Mononuclear cell (primary cell): ENCODE measurements around the gene DACH1. TPM values are rescaled to one million over a fixed set of nuclear protein-coding genes. Genes with fewer than 3 reads are reported as not detected.
"Not testable (repeated sequence)": the region's sequence is repeated elsewhere in the genome, so short reads cannot be mapped to it uniquely, and the experiment has no call there.

Experiments used
- H3K27me3 ChIP-seq: 2 replicates; pipeline ENCODE4 v1.6.0; 2011; ENCODE audit warnings: low read length, control low read depth; ENCODE audit not compliant: insufficient read depth
- H3K4me1 ChIP-seq: 2 replicates; pipeline ENCODE4 v1.5.1; 2011; ENCODE audit warnings: mild to moderate bottlenecking, low read length, control low read depth; ENCODE audit not compliant: insufficient read depth
- H3K4me3 ChIP-seq: 2 replicates; pipeline ENCODE4 v1.5.1; 2011; ENCODE audit warnings: mild to moderate bottlenecking, low read length, moderate library complexity
- H3K9me3 ChIP-seq: 2 replicates; pipeline ENCODE4 v1.5.1; 2011; ENCODE audit warnings: low read depth, mild to moderate bottlenecking, control low read depth, low read length
- total RNA-seq: library from RNA; depleted of rRNA; stranded (reverse); fragments of >200 nt; gene quantifications from one replicate; pipeline ENCODE4 v1.2.3, GENCODE V29; 2012

Gene DACH1
- total RNA-seq, 1 donor = 0.42 TPM

DNA sequence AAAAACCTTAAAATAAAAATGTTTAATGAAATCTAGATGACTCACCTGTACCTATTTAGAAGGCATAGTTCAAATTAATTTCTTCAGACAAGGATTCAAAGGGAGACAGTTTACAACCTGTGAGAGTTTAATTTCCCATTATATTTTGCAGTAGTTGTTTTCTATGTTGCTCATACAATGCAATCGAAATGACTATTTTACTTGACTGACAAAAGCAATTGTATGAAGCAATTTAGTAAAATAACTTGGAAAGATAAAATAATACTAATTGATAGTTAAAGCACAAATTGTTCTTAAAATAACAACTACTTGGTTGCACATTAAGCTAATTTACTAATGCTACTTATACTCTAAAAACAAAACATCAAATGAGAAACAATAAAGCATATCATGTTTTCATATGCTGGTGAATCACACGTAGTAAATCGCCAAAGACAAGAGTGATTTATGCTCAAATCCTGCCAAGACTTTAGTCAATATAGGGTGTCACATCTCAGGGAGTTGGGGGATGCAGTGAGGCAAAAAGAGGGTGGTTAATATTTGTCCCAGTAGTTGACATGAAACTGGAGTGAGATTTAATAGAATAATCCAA is 6.4 kb downstream of the DACH1 start:
- Histone ChIP-seq H3K9me3 (no peaks in the 10 kb centered on the region), H3K4me1 (no peaks in the 10 kb centered on the region), H3K27me3 (peaks cover 4% of the 10 kb centered on the region), H3K4me3 (no peak overlapping the region)

GRCh38 chr13:71858647-71859046 is 8.4 kb downstream of the DACH1 start:
- Histone ChIP-seq H3K9me3 (no peaks in the 10 kb centered on the region), H3K4me3 (no peak overlapping the region), H3K4me1 (no peaks in the 10 kb centered on the region), H3K27me3 (peaks cover 4% of the 10 kb centered on the region)

DNA sequence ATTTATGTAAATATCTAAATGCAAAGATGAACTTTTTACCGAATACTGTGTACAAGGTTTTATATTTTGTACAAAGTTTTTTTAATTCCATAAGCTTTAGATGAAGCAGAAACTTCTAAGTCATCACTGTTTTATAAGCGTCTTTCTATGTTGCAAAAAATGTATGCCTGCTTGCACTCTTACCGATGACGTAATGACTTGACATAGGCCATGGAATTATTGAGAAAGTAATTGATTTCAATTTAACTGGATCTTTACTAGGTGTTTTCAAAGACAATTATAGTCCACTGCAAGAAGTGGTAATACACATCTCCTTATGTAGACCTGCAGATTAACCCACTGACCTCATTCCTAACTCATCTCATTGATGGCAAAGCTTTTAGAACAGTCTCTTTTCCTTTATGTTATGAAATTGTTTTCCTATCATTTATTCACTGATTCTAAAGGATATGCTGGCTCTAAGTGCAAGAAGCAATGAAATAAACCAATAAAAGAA is 10.4 kb downstream of the DACH1 start:
- no peaks in the 10 kb centered on the region for H3K9me3 ChIP-seq
- no peaks in the 10 kb centered on the region for H3K4me1 ChIP-seq
- no peak overlapping the region for H3K4me3 ChIP-seq
- no peaks in the 10 kb centered on the region for H3K27me3 ChIP-seq

DNA sequence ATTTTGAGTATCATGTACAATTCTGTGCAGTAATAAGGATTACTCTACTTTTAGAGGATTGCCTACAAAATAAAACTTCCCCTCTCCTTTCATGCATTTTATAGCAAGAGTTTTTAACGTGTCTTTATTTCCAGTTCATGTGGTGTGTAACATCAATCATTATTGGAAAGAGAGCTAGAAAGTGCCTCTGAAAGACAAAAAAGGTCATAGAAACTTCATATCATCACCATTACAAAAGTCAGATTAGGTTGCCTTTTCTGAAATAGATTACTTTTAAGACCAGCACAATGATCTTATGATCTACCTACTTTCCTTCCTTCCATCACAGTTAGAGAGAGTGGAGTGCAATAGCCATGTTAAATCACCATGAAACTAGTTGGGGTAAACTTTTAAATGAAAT is 12.6 kb downstream of the DACH1 start:
- Histone ChIP-seq H3K9me3 (no peaks in the 10 kb centered on the region), H3K27me3 (no peaks in the 10 kb centered on the region), H3K4me3 (no peak overlapping the region), H3K4me1 (no peaks in the 10 kb centered on the region)

GRCh38 chr13:71853725-71854124 is 13.3 kb downstream of the DACH1 start:
- no peak overlapping the region for H3K4me3 ChIP-seq
- no peaks in the 10 kb centered on the region for H3K4me1 ChIP-seq
- H3K27me3 ChIP-seq = no peaks in the 10 kb centered on the region
- no peaks in the 10 kb centered on the region for H3K9me3 ChIP-seq

GRCh38 chr13:71852736-71853135 is 14.3 kb downstream of the DACH1 start:
- H3K4me1 ChIP-seq = no peaks in the 10 kb centered on the region
- H3K9me3 ChIP-seq = no peaks in the 10 kb centered on the region
- H3K4me3 ChIP-seq = no peak overlapping the region
- H3K27me3 ChIP-seq = no peaks in the 10 kb centered on the region

- H3K4me1 ChIP-seq = no peaks in the 10 kb centered on the region
- H3K27me3 ChIP-seq = no peaks in the 10 kb centered on the region
- H3K4me3 ChIP-seq = no peak overlapping the region
- H3K9me3 ChIP-seq = no peaks in the 10 kb centered on the region
Measured at GRCh38 chr13:71851498-71852409, 15.2 kb downstream of the DACH1 start.

DNA sequence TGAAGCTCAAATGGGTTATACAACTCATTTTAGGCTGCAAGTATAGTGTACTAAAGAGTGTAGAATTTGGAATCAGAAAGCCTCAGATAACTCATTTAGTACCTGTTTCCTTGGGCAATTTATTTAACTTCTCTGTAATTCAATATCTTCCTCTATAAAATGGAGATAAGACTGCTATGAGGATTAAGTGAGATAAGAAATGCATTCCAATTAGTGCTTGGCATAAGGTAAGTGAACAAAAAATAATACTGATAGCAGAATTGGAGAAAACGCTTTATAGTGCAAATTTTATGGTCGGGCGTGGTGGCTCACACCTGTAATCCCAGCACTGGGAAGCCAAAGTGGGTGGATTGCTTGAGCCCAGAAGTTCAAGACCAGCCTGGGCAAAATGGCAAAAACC is 25.0 kb downstream of the DACH1 start:
- no peaks in the 10 kb centered on the region for H3K27me3 ChIP-seq
- H3K4me3 ChIP-seq = no peak overlapping the region
- H3K9me3 ChIP-seq = no peaks in the 10 kb centered on the region
- H3K4me1 ChIP-seq = no peaks in the 10 kb centered on the region

DNA sequence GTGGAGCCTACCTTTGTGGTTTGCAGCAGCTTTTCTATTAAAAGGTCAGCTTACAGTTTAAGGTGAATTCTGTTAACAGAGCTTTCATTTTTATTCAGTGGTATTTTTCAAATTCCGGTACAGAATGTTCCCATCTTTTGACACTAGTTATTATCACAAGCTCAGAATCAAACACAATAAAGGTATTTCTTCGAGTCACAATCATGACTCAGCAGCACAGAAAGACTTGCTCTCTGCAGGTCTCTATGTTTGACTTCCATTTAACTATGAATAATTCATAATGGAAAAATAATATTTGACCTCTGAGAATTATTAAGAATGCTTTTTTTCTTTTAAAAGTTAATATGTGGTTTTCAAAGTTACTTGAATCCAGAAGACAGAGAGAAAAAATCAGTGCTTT is 28.2 kb downstream of the DACH1 start:
- Histone ChIP-seq H3K4me3 (no peak overlapping the region), H3K9me3 (no peaks in the 10 kb centered on the region), H3K27me3 (no peaks in the 10 kb centered on the region), H3K4me1 (no peaks in the 10 kb centered on the region)

- not testable (repeated sequence) for H3K9me3 ChIP-seq, H3K27me3 ChIP-seq, H3K4me3 ChIP-seq, H3K4me1 ChIP-seq
Measured at GRCh38 chr13:71837582-71837981, 29.4 kb downstream of the DACH1 start.

GRCh38 chr13:71831716-71832115 is 35.3 kb downstream of the DACH1 start:
- no peaks in the 10 kb centered on the region for H3K27me3 ChIP-seq
- H3K9me3 ChIP-seq = no peaks in the 10 kb centered on the region

DNA sequence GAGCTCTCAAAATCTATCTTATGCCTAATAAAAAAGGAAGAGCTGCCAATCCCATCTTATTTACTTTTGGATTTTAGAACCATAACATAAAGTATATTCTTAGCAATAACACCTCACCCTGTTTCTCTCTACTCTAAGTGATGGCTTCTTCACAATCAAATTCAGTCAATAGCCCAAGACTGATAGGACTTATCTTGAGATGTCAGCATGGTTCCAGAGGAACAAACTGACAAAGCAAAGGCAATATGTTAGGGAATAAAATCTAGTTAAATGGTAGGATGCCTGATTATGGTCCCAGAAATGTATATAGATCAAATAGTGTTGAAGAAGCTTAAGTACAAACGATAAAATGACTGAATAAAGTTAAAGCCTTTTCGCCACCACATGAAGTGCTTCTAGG is 36.3 kb downstream of the DACH1 start:
- Histone ChIP-seq H3K4me1 (peaks cover 7% of the 10 kb centered on the region), H3K27me3 (no peaks in the 10 kb centered on the region), H3K9me3 (no peaks in the 10 kb centered on the region), H3K4me3 (no peak overlapping the region)

More at GRCh38 chr13:71831716-71832115, 35.3 kb downstream of the DACH1 start:
- Histone ChIP-seq H3K4me1 (peaks cover 7% of the 10 kb centered on the region), H3K4me3 (no peak overlapping the region)

GRCh38 chr13:71830323-71830722 is 36.7 kb downstream of the DACH1 start:
- Histone ChIP-seq H3K9me3 (no peaks in the 10 kb centered on the region), H3K4me1 (peaks cover 7% of the 10 kb centered on the region), H3K4me3 (no peak overlapping the region)

DNA sequence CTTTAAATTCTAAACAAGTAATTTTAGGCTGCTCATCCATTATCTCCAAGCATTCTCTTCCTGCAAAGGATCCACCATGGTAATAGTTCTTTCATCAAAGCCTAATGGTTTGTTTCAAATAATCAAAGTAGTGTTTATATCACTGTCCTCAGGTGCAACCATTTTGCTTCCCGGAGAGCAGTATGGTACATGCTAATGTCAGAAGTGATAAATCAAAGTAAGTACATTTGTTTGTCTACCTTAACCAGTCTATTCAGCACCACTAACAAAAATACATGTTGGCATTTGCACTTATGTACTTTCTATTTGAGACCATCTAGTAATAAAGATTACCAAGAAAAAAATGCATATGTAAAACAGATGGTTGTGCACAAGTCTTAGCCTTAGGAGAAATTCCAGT is 37.5 kb downstream of the DACH1 start:
- Histone ChIP-seq H3K27me3 (no peaks in the 10 kb centered on the region), H3K9me3 (no peaks in the 10 kb centered on the region), H3K4me1 (peaks cover 7% of the 10 kb centered on the region), H3K4me3 (no peak overlapping the region)

More at GRCh38 chr13:71830323-71830722, 36.7 kb downstream of the DACH1 start:
- no peaks in the 10 kb centered on the region for H3K27me3 ChIP-seq

GRCh38 chr13:71828564-71828963 is 38.4 kb downstream of the DACH1 start:
- Histone ChIP-seq H3K4me1 (peaks cover 7% of the 10 kb centered on the region), H3K27me3 (no peaks in the 10 kb centered on the region), H3K9me3 (no peaks in the 10 kb centered on the region), H3K4me3 (no peak overlapping the region)
